ENCODE data around the gene STIM1.
"Not testable (repeated sequence)": the region's sequence is repeated elsewhere in the genome, so short reads cannot be mapped to it uniquely, and the experiment has no call there.

The STIM1 gene

GRCh38 chr11:3896644-3897043 lies 41.2 kb downstream of the STIM1 start:
- DNase-seq (ENCODE audit: low read depth, low spot score): no peak
- H3K9me3 ChIP-seq (ENCODE audit: insufficient read depth, low read length): peaks cover 9% of the 10 kb centered on the region; the same call in 1 of the 2 replicates
- no peaks in the 10 kb centered on the region for H3K36me3 ChIP-seq (ENCODE audit: insufficient read depth, insufficient read length, low read length)
- H3K9ac ChIP-seq (ENCODE audit: insufficient read length, low read depth): no peak overlapping the region
- H3K4me3 ChIP-seq (ENCODE audit: insufficient read length, low read depth): no peak overlapping the region
- TF ChIP-seq YY1 (IDR thresholded peaks at IDR 0.05; ENCODE audit: insufficient read depth, insufficient read length) (no peak), SUZ12 (IDR thresholded peaks at IDR 0.05; ENCODE audit: extremely low read depth, insufficient read depth, insufficient read length) (no peak), ZNF274 (IDR thresholded peaks at IDR 0.05; ENCODE audit: low read depth, low read length) (no peak)
- H3K27me3 ChIP-seq (ENCODE audit: insufficient read depth, insufficient read length): no peaks in the 10 kb centered on the region
- no peaks in the 10 kb centered on the region for H3K4me1 ChIP-seq (ENCODE audit: insufficient read depth, insufficient read length)

- DNase-seq (ENCODE audit: low read depth, low spot score); H3K4me1 ChIP-seq (ENCODE audit: insufficient read depth, insufficient read length): not testable (repeated sequence)
These were observed 44.8 kb downstream of the STIM1 start for GRCh38 chr11:3900230-3900629.

GRCh38 chr11:3901249-3902025 lies 46.0 kb downstream of the STIM1 start:
- Histone ChIP-seq H3K27me3 (ENCODE audit: insufficient read depth, insufficient read length) (no peaks in the 10 kb centered on the region), H3K9ac (ENCODE audit: insufficient read length, low read depth) (no peak overlapping the region), H3K36me3 (ENCODE audit: insufficient read depth, insufficient read length, low read length) (no peaks in the 10 kb centered on the region), H3K9me3 (ENCODE audit: insufficient read depth, low read length) (peaks cover 9% of the 10 kb centered on the region; the same call in 1 of the 2 replicates), H3K4me3 (ENCODE audit: insufficient read length, low read depth) (no peak overlapping the region), H3K4me1 (ENCODE audit: insufficient read depth, insufficient read length) (no peaks in the 10 kb centered on the region)
- no peak for DNase-seq (ENCODE audit: low read depth, low spot score)
- no peak for TF ChIP-seq ZNF274 (IDR thresholded peaks at IDR 0.05; ENCODE audit: low read depth, low read length)
- TF ChIP-seq SUZ12 (IDR thresholded peaks at IDR 0.05; ENCODE audit: extremely low read depth, insufficient read depth, insufficient read length): no peak

More at GRCh38 chr11:3900230-3900629, 44.8 kb downstream of the STIM1 start:
- not testable (repeated sequence) for H3K9ac ChIP-seq (ENCODE audit: insufficient read length, low read depth); H3K4me3 ChIP-seq (ENCODE audit: insufficient read length, low read depth); H3K27me3 ChIP-seq (ENCODE audit: insufficient read depth, insufficient read length); H3K36me3 ChIP-seq (ENCODE audit: insufficient read depth, insufficient read length, low read length); H3K9me3 ChIP-seq (ENCODE audit: insufficient read depth, low read length)

GRCh38 chr11:3902441-3902840 lies 47.0 kb downstream of the STIM1 start:
- no peak for DNase-seq (ENCODE audit: low read depth, low spot score)
- H3K36me3 ChIP-seq (ENCODE audit: insufficient read depth, insufficient read length, low read length): no peaks in the 10 kb centered on the region
- no peak overlapping the region for H3K9ac ChIP-seq (ENCODE audit: insufficient read length, low read depth)
- TF ChIP-seq YY1 (IDR thresholded peaks at IDR 0.05; ENCODE audit: insufficient read depth, insufficient read length): no peak
- peaks cover 9% of the 10 kb centered on the region; the same call in 1 of the 2 replicates for H3K9me3 ChIP-seq (ENCODE audit: insufficient read depth, low read length)
- H3K4me1 ChIP-seq (ENCODE audit: insufficient read depth, insufficient read length): no peaks in the 10 kb centered on the region
- no peak overlapping the region for H3K4me3 ChIP-seq (ENCODE audit: insufficient read length, low read depth)
- no peaks in the 10 kb centered on the region for H3K27me3 ChIP-seq (ENCODE audit: insufficient read depth, insufficient read length)

GRCh38 chr11:3903207-3903896 lies 47.9 kb downstream of the STIM1 start:
- no peak for DNase-seq (ENCODE audit: low read depth, low spot score)
- Histone ChIP-seq H3K27me3 (ENCODE audit: insufficient read depth, insufficient read length) (no peaks in the 10 kb centered on the region), H3K9me3 (ENCODE audit: insufficient read depth, low read length) (peaks cover 9% of the 10 kb centered on the region; the same call in 1 of the 2 replicates), H3K36me3 (ENCODE audit: insufficient read depth, insufficient read length, low read length) (no peaks in the 10 kb centered on the region), H3K4me3 (ENCODE audit: insufficient read length, low read depth) (no peak overlapping the region), H3K4me1 (ENCODE audit: insufficient read depth, insufficient read length) (no peaks in the 10 kb centered on the region), H3K9ac (ENCODE audit: insufficient read length, low read depth) (no peak overlapping the region)
- TF ChIP-seq ZNF274 (IDR thresholded peaks at IDR 0.05; ENCODE audit: low read depth, low read length) (no peak), SUZ12 (IDR thresholded peaks at IDR 0.05; ENCODE audit: extremely low read depth, insufficient read depth, insufficient read length) (no peak), YY1 (IDR thresholded peaks at IDR 0.05; ENCODE audit: insufficient read depth, insufficient read length) (no peak)

- H3K4me1 ChIP-seq (ENCODE audit: insufficient read depth, insufficient read length): no peaks in the 10 kb centered on the region
- H3K4me3 ChIP-seq (ENCODE audit: insufficient read length, low read depth): no peak overlapping the region
- no peaks in the 10 kb centered on the region for H3K36me3 ChIP-seq (ENCODE audit: insufficient read depth, insufficient read length, low read length)
- DNase-seq (ENCODE audit: low read depth, low spot score): no peak
- TF ChIP-seq YY1 (IDR thresholded peaks at IDR 0.05; ENCODE audit: insufficient read depth, insufficient read length): no peak
- H3K9ac ChIP-seq (ENCODE audit: insufficient read length, low read depth): no peak overlapping the region
- H3K9me3 ChIP-seq (ENCODE audit: insufficient read depth, low read length): peaks cover 9% of the 10 kb centered on the region; the same call in 1 of the 2 replicates
- H3K27me3 ChIP-seq (ENCODE audit: insufficient read depth, insufficient read length): no peaks in the 10 kb centered on the region
These were observed 48.8 kb downstream of the STIM1 start for GRCh38 chr11:3904228-3904627.

GRCh38 chr11:3905080-3905953 lies 49.9 kb downstream of the STIM1 start:
- H3K4me1 ChIP-seq (ENCODE audit: insufficient read depth, insufficient read length): no peaks in the 10 kb centered on the region
- no peak overlapping the region for H3K4me3 ChIP-seq (ENCODE audit: insufficient read length, low read depth)
- no peak overlapping the region for H3K9ac ChIP-seq (ENCODE audit: insufficient read length, low read depth)
- no peaks in the 10 kb centered on the region for H3K27me3 ChIP-seq (ENCODE audit: insufficient read depth, insufficient read length)
- TF ChIP-seq SUZ12 (IDR thresholded peaks at IDR 0.05; ENCODE audit: extremely low read depth, insufficient read depth, insufficient read length) (no peak), YY1 (IDR thresholded peaks at IDR 0.05; ENCODE audit: insufficient read depth, insufficient read length) (no peak), ZNF274 (IDR thresholded peaks at IDR 0.05; ENCODE audit: low read depth, low read length) (no peak)
- peaks cover 4% of the 10 kb centered on the region; the same call in 1 of the 2 replicates for H3K9me3 ChIP-seq (ENCODE audit: insufficient read depth, low read length)
- no peaks in the 10 kb centered on the region for H3K36me3 ChIP-seq (ENCODE audit: insufficient read depth, insufficient read length, low read length)
- no peak for DNase-seq (ENCODE audit: low read depth, low spot score)
